ENCODE measurements around the gene C1orf216.
"Not testable (repeated sequence)": the region's sequence is repeated elsewhere in the genome, so short reads cannot be mapped to it uniquely, and the experiment has no call there.

GRCh38 chr1:35699152-35699551, 19.5 kb downstream of the C1orf216 start:
- not testable (repeated sequence) for TF ChIP-seq EZH2 (IDR thresholded peaks at IDR 0.05); POLR2AphosphoS5 (IDR thresholded peaks at IDR 0.05; ENCODE audit: borderline replicate concordance, low read depth, low read length); FOXP2 (optimal IDR thresholded peaks at IDR 0.05; ENCODE audit: control extremely low read depth, extremely low read length, insufficient read depth)
